Stimulated activated CD4-positive, alpha-beta T cell treated with anti-CD3 and anti-CD28 coated beads, Interleukin-2, amount 100 ng/mL, for 4 hours (primary cell): ENCODE data around the gene VRTN.
"Not testable (repeated sequence)": the region's sequence is repeated elsewhere in the genome, so short reads cannot be mapped to it uniquely, and the experiment has no call there.

Experiments used
- DNase-seq: peaks from one replicate; pipeline ENCODE4 v3.0.0-alpha.2; 2020; ENCODE audit warnings: low read depth

Gene VRTN

DNA sequence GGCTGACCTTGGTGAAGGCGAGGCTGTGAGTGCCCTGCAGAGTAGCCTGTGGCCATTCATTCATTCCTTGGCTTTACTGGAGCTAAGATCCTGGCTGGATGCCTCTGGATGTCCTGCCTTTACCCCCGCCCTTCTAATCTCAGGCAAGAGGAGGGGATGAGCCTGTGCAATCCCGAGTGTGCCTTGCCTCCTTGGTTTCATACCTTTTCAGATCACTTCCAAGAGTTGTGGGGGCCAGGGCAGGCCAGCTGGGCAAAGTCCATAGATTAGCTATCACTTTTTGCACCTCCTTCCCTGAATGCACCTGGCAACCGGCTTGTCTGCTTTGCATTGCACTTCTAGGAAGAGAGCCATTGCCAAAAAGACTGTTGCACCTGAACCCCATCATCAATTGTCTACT lies 1.5 kb downstream of the VRTN start:
- DNase-seq: no peak

DNA sequence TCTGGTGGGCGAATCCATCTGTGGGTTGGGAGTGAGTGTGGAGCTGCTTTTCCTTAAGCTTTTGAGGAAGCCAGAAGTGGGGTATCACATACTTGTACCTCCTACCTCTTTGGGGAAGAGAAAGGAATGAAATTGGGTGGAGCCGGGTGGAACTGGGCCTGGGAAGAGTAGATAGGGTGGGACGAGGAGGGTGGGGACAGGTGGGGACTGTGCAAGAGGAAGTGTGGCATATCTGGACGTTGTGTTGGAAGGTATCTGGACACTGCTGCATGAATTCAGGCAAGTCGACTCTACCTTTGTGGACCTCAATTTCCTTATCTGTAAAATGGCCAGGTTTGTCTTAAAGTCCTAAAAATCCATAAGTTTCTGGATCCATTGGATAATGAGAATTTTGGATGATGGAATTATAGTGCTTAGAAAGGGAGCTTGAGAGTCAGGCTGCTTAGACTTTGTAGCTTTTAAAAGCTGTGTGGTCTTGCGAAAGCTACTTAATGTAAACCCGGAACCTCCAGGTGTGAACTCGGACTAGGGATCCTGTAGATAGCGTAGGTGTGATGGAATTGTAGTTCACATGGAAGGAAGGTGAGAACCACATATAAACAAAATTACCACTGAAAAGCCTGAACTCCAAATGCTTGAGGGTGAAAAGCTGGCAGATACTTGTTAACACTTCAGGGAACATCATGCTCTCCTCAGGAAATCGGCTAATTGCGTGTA lies 2.1 kb downstream of the VRTN start:
- no peak for DNase-seq

DNA sequence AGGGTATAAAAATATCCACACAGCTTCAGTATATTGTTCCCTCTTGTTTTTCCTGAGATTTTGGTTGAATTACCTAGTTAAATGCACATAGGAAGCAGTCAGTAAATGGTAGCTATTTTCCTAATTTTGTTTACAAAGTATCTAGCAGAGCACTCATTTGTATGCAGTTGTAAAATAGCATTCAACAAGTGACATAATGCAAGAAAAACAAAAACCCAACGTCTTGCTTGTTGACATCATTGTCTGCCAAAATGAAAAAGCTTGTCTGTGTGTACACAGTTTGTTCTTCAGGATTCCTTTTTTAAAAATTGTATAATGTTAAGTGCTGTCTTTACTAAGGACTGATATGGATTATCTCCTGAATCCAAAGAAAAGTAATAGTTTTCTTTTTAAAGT lies 2.7 kb downstream of the VRTN start:
- DNase-seq: no peak

DNA sequence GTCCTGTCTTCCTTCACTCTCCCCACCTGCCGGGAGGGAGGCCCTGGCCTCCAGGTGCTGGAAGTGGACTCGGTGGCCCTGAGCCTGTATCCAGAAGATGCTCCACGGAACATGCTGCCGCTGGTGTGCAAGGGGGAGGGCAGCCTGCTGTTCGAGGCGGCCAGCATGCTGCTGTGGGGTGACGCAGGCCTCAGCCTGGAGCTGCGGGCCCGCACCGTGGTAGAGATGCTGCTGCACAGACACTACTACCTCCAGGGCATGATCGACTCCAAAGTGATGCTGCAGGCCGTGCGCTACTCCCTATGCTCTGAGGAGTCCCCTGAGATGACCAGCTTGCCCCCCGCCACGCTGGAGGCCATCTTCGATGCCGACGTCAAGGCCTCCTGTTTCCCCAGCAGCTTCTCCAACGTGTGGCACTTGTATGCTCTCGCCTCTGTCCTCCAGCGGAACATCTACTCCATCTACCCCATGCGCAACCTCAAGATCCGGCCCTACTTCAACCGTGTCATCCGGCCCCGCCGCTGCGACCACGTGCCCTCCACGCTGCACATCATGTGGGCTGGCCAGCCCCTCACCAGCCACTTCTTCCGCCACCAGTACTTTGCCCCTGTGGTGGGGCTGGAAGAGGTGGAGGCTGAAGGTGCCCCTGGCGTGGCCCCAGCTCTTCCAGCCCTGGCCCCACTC lies 8.8 kb downstream of the VRTN start:
- no peak for DNase-seq

DNA sequence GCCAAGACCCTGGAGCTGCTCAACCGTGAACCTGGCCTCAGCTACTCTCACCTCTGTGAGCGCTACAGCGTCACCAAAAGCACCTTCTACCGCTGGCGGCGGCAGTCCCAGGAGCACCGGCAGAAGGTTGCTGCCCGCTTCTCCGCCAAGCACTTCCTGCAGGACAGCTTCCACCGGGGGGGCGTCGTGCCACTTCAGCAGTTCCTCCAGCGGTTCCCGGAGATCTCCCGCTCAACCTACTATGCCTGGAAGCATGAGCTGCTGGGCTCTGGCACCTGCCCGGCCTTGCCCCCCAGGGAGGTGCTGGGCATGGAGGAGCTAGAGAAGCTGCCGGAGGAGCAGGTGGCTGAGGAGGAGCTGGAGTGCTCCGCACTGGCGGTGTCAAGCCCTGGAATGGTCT lies 9.3 kb downstream of the VRTN start:
- no peak for DNase-seq

DNA sequence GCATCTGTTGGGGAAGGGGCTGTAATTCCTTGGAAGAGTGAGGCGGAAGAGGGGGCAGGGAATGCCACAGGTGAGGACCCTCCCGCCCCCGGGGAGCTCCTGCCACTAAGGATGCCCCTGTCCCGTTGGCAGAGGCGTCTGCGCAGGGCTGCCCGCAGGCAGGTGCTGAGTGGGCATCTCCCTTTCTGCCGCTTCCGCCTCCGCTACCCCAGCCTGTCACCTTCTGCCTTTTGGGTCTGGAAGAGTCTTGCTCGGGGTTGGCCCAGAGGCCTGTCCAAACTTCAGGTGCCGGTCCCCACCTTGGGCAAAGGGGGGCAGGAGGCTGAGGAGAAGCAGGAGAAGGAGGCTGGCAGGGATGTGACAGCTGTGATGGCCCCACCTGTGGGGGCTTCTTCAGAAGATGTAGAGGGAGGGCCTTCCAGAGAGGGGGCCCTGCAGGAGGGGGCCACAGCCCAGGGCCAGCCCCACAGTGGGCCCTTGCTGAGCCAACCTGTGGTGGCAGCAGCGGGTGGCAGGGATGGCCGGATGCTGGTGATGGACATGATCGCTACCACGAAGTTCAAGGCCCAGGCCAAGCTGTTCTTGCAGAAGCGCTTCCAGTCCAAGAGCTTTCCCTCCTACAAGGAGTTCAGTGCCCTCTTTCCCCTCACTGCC lies 10.0 kb downstream of the VRTN start:
- DNase-seq: no peak

DNA sequence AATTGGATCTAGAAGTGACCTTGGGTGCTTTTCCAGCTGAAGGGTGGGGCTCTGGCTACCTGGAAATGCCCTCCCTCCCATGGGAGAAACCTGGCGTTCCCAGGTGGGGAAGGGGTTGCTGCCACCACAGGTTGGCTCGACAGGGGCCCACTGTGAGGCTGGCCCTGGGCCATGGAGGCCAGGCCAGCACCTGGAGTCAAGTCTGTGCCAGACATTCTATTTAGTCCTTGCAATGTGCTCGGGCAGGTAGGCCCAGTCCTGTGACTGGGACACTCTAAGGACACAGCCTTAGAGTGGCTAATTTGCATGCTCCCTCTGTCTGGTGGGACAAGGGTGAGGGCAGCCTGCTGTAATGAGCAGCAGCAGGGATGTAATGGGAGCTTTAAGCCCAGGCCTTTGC lies 11.9 kb downstream of the VRTN start:
- no peak for DNase-seq

DNA sequence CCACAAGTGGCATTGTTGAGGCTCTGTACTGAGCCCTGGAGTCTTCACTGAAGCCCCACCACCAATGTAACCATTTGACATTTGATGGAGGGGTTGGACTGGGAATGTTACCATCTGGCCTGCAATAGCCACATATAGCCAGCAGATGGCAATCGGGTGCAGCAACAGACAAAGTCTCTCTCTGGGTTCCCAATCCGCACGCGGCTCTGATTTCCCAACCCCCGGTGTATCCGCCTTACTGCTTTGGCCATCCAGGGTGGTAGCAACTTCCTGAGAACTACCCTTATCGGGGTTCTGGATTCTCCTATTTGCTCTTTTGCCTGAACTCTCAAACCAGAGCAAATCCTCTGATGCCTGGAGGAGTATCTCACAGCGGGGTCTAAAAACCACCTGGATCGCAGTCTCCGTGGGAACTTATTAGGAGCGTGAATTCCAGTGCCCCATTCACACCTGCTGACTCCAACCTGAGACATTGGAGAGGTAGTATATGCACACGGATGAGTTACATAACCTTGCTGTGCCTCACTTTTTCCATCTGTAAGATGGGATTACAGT lies 14.2 kb downstream of the VRTN start:
- peak; percentile 41 for DNase-seq

DNA sequence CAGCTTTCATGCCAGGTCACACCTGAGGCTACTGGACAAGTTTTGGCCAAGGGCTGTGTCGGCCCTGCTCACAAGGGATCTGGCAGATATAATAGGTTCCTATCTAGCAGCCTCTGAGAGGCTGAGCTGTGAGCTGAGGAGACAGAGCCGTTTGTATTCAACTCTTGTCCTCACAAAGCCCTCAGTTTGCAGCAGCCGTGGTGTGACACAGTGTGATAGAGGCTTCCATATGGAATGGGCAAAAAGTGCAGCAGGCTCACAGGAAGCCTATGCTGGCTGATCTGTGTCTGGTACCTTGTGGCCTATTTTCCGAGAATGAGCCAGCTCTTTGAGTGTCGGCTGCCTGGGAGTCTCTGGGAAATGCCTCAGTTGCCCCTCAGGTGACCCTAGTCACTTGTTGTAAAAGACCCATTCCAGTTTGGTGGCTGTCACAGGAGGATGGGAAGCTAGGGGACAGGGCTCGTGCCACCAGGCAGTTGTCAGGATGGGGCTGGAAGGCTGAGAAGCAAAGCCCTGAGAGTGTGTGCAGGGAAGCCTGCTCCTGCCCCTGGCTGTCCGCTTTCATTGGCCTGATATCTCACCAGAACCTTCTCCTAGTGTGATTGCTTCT lies 16.1 kb downstream of the VRTN start:
- no peak for DNase-seq

DNA sequence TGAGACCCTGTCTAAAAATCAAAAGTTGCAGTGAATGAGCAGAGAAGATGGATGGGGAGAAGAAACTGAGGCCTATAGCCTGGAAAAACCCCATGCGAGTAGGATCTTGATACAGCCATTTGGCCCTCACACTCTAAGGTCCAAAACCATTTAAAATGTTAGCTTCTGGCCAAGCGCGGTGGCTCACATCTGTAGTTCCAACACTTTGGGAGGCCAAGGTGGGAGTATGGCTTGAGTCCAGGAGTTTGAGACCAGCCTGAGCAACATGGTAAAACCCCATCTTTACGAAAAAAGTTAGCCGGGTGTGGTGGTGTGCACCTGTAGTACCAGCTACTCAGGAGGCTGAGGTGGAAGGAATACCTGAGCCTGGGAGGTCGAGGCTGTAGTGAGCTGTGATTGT lies 19.8 kb downstream of the VRTN start:
- DNase-seq: no peak

DNA sequence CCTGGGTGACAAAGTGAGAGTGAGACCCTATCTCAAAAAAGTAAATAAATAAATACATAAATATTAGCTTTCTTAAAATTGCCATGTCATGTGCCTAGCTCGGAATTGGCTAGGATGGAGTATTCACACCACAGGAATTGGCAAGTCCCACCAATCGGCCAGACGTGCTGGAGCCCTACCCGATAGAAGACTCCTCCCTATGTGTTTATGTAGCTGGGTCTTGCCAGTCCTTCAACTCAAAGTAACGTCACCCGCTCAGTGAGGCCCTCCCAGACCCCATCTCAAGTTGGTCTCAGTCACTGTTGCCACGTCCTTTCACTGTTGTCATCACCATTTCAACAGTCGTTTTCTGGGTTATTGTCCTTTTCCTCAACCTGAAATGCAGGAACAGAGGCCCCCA lies 20.2 kb downstream of the VRTN start:
- DNase-seq: no peak

DNA sequence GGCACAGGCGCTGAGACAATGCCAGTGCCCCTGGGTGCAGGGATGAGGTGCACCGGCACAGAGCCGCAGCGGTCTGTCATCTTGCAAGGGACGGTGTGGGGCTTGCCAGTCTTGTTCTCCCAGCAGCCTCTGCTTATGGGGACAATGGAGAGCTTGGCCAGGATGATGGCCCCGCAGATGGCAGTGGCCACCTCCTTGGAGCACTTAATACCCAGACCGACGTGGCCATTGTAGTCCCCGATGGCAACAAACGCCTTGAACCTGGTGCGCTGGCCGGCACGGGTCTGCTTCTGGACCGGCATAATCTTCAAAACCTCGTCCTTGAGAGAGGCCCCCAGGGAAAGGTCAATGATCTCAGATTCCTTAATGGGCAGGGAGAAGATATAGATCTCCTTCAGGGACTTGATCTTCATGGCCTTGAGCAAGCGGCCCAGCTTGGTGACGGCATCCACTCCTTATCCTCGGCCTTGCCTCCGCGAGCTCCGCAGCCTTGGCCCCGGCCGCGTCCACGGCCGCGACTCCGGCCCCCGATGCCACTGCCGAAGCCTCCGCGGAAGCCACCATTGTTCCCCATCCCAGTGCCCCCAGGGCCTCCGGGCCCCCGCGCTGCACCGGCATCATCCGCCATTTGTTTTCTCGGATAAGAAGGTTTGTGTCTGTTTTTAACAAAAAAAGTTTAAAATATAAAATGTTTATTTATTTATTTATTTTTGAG lies 29.9 kb downstream of the VRTN start:
- DNase-seq: no peak

DNA sequence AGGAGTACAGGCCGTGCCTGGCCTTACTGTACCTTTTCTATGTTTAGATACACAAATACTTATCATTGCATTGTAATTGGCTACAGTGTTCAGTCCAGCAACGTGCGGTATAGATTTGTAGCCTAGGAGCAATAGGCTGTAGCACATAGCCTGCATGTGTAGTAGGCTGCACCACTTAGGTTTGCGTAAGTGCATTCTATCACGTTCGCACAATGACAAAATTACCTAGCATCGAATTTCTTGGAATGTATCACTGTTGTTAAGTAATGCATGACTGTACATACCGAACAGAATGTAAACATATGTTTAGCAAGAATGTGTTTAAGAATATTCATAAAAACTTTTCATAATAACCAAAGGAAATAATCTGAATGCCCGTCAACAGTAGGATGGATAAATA lies 31.9 kb downstream of the VRTN start:
- no peak for DNase-seq

DNA sequence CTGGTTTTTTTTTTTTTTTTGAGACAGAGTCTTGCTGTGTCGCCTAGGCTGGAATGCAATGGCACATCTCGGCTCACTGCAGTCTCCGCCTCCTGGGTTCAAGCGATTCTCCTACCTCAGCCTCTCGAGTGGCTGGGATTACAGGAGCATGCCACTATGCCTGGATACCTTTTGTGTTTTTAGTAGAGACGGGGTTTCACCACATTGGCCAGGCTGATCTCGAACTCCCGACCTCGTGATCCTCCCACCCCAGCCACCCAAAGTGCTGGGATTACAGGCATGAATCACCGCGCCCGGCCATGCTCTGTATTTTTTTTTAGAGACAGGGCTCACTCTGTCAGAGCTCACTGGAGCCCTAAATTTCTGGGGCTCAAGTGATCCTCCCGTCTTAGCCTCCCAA lies 32.6 kb downstream of the VRTN start:
- DNase-seq: no peak

DNA sequence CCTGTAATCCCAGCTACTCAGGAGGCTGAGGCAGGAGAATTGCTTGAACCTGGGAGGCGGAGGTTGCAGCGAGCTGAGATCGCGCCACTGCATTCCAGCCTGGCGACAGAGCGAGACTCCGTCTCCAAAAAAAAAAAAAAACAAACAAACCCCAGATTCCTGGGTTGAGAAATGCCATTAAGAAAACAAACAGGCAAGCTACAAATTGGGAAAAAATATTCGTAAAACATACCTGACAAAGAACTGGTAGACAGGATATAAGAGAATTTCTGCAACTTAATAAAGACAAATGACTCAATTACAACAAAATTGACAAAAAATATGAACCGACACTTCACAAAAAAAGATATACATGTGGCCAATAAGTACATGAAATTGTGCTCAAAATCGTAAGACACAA lies 33.3 kb downstream of the VRTN start:
- DNase-seq: not testable (repeated sequence)

DNA sequence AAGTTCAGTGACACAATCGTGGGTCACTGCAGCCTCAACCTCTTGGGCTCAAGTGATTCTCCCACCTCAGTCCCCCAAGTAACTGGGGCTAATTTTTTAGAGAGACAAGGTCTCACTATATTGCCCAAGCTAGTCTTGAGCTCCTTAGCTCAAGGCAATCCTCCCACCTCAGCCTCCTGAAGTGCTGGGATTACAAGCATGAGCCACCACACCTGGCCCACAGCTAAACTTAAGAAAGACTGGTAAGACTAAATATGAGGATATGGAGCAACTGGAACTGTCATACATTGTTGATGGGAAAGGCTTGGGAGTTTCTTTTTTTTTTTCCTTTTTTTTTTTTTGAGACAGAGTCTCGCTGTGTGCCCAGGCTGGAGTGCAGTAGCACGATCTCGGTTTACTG lies 34.0 kb downstream of the VRTN start:
- no peak for DNase-seq

DNA sequence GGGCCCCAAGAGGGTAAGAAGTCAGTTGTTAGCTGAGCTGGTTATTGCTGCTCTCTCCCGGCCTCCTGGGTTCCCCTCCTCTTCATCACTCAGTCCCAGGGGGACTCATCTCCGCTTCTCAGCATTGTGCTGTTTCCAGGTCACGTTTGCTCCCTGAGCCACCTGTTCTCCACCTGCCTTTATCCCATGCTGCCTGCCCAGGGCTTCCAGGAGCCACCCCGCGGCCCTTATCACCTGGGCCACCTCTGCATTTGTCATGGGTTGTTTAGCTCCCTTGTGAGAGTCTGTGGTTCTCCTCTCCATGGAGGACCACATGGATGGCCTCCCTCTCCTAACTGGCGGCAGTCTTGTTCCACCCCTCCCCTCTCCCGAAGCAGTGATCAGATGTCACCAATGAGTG lies 41.7 kb downstream of the VRTN start:
- no peak for DNase-seq

DNA sequence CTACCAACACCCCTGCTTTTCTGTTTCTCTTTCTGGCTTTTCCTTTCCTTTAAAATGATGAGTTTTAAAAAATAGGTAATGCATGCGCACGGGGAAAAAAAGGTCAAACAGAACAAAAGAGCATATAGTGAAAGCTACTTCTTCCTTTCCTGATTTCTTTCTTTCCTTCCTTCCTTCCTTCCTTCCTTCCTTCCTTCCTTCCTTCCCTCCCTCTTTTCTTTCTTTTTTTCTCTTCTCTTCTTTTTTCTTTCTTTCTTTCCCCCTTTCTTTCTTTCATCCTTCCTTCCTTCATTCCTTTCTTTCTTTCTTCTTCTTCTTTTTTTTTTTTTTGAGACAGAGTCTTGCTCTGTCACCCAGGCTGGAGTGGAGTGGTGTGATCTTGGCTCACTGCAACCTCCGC lies 42.2 kb downstream of the VRTN start:
- DNase-seq: not testable (repeated sequence)

DNA sequence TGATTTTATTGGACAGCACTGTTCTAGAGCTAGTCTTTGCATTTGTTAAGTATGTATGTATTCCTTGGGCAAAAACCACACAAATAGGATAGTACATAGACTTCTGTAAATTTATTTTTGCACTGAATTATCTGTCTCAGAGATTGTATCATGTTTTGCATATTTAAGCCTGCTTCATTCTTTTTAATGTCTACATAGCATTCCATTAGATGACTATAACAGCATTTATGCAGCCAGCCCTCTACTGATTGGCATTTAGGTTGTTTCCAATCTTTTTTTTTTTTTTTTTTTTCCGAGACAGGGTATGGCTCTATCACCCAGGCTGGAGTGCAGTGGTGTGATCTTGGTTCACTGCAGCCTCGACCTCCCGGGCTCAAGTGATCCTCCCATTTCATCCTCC lies 43.2 kb downstream of the VRTN start:
- no peak for DNase-seq

DNA sequence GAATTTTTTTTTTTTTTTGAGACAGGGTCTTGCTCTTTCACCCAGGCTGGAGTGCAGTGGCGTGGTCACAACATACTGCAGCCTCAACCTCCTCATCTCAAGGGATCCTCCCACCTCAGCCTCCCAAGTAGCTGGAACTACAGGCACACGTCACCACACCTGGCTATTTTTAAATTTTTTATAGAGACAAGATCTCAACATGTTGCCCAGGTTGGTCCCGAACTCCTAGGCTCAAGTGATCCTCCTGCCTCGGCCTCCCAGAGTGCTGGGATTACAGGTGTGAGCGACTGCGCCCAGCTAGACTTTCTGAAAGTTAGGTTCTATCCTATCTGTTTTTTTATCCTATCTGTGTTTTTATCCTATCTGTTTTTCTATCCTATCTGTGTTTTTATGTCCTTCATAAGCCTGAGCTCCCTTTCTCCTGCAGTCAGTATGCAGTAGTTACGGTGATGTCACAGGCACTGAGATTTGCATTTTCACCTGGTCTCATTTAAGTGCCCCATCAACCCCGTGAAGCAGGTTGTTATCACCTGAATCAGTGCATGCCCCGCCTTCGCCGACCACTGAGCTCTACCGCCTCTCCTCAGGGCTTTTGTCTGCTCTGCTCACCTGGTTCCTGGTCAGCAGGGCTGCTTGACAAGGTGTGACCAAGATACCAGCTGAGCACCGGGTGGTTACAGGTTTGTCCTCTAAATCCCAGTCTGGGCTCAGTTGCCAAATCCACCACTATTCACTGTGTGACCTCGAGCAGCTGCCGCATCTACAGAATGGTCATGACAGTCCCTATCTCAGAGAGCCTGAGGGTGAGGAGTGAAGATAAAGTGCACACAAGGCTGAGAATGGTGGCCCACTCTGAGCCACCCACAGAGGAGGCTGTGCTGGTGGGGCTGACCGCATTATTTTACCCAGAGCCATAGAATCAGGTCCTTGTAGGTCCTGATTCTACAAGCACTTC lies 44.6 kb downstream of the VRTN start:
- DNase-seq: no peak

DNA sequence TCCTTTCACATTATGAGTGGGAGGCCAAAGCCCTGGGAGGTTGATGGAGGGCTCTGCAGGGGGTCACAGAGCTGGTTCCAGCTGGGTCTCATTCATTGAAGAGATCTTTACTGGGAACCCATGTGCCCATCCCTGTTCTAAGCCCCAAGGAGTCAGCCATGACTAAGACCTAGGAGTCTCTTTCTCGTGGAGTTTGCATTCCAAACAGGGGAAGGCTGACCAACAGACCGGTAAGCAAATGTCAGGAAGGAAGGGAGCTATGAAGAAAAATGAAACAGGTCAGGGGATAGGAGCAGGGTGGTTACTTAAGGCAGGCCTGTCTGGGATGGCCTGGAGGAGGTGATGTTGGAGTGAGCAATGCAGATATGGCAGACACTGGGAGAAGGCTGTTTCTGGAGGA lies 46.3 kb downstream of the VRTN start:
- DNase-seq: no peak
